Measurements from ENCODE around the gene CEL. TPM values are rescaled to one million over a fixed set of nuclear protein-coding genes. Genes with fewer than 3 reads are reported as not detected.

Gene CEL
- total RNA-seq, 1 experiment from 2014 or later: 6.9 TPM

- no peaks in the 10 kb centered on the region for H3K36me3 ChIP-seq (ENCODE audit: control insufficient read depth in 1 of 2, insufficient read depth in 2 of 2, low read length in 2 of 2)
- no peak overlapping the region for H2AFZ ChIP-seq (ENCODE audit: low read depth, low read length, poor library complexity, severe bottlenecking)
- H3K9ac ChIP-seq (ENCODE audit: low read length): no peak overlapping the region
- no peak overlapping the region for H3K27ac ChIP-seq (ENCODE audit: low read depth, low read length)
- H4K20me1 ChIP-seq (ENCODE audit: insufficient read depth): no peaks in the 10 kb centered on the region
- TF ChIP-seq RAD21 (IDR thresholded peaks at IDR 0.05; ENCODE audit: low read depth) (no peak), CTCF (IDR thresholded peaks at IDR 0.05 in 2 of 3, conservative IDR thresholded peaks at IDR 0.05 in 1 of 3; ENCODE audit: borderline replicate concordance in 1 of 3, insufficient read depth in 1 of 3, low read depth in 2 of 3, low read length in 2 of 3) (no peak), REST (IDR thresholded peaks at IDR 0.05; ENCODE audit: low read depth) (no peak), ELF1 (IDR thresholded peaks at IDR 0.05; ENCODE audit: borderline replicate concordance, low read depth) (no peak), POLR2A (IDR thresholded peaks at IDR 0.05; ENCODE audit: borderline replicate concordance, extremely low read depth, insufficient read depth, insufficient read length) (no peak), POLR2AphosphoS5 (IDR thresholded peaks at IDR 0.05; ENCODE audit: low read depth, low read length) (no peak), FOSL1 (IDR thresholded peaks at IDR 0.05; ENCODE audit: low read depth) (no peak), ZBTB33 (IDR thresholded peaks at IDR 0.05; ENCODE audit: extremely low read depth, insufficient replicate concordance, low read length) (no peak), JUND (IDR thresholded peaks at IDR 0.05) (no peak), SIN3A (IDR thresholded peaks at IDR 0.05; ENCODE audit: low read depth) (no peak), MAX (IDR thresholded peaks at IDR 0.05) (no peak), CEBPB (IDR thresholded peaks at IDR 0.05; ENCODE audit: low read depth) (no peak), ZFX (IDR thresholded peaks at IDR 0.05) (no peak), CBX3 (IDR thresholded peaks at IDR 0.05; ENCODE audit: low read depth) (no peak)
- no peaks in the 10 kb centered on the region for H3K9me3 ChIP-seq (ENCODE audit: control insufficient read depth in 1 of 2, insufficient read depth in 1 of 2, low read depth in 1 of 2, low read length in 2 of 2)
- H3K79me2 ChIP-seq (ENCODE audit: insufficient read depth, low read length): no peaks in the 10 kb centered on the region
- ChIA-PET RAD21 (ENCODE audit: low non-redundant PET in 1 of 2, low total read pairs in 2 of 2, uncharacterized antibody in 2 of 2, unreplicated experiment in 2 of 2) (no interaction called here), CTCF (no interaction called here), POLR2A (no interaction called here)
- H3K4me3 ChIP-seq (replicated peaks in 1 of 2; ENCODE audit: low read depth in 1 of 2, low read length in 2 of 2): no peak overlapping the region
- ATAC-seq (no peak), DNase-seq (ENCODE audit: low read depth, low spot score) (no peak)
- H3K9me2 ChIP-seq (ENCODE audit: insufficient read depth): no peaks in the 10 kb centered on the region
- no TSS peak for BruUV-seq (replicated peaks)
- intact Hi-C loops (cut with micrococcal nuclease): no loop called here
- no peaks in the 10 kb centered on the region for H3K27me3 ChIP-seq (ENCODE audit: insufficient read depth, low read length)
- H3K4me2 ChIP-seq (ENCODE audit: low read length): no peak overlapping the region
- no peaks in the 10 kb centered on the region for H3K4me1 ChIP-seq (ENCODE audit: control insufficient read depth in 1 of 2, insufficient read depth in 2 of 2, low read length in 2 of 2)
Observed at GRCh38 chr9:133086894-133087293, 25.1 kb downstream of the CEL start.
